Effector memory CD4-positive, alpha-beta T cell (primary cell): ENCODE results near the gene TMEM86B.

Experiments used
- DNase-seq, 3 donors: peaks; one replicate each; pipeline ENCODE4 v3.0.0-alpha.2; 2020
- H3K27ac ChIP-seq: 2 replicates; pipeline ENCODE4 v1.7.0; 2013; ENCODE audit warnings: mild to moderate bottlenecking, low read length, moderate library complexity; ENCODE audit not compliant: insufficient read depth, poor library complexity, severe bottlenecking
- H3K27me3 ChIP-seq: replicated peaks from 2 replicates; pipeline ENCODE4 v1.7.0; 2013; ENCODE audit warnings: mild to moderate bottlenecking, low read length; ENCODE audit not compliant: insufficient read depth, control insufficient read depth, poor library complexity, severe bottlenecking
- H3K36me3 ChIP-seq: 2 replicates; pipeline ENCODE4 v1.7.0; 2013; ENCODE audit warnings: mild to moderate bottlenecking, low read length, moderate library complexity; ENCODE audit not compliant: control insufficient read depth, insufficient read depth
- H3K4me1 ChIP-seq: 2 replicates; pipeline ENCODE4 v1.7.0; 2013; ENCODE audit warnings: low read length, mild to moderate bottlenecking; ENCODE audit not compliant: control insufficient read depth, insufficient read depth, poor library complexity, severe bottlenecking
- H3K4me3 ChIP-seq: 2 replicates; pipeline ENCODE4 v1.7.0; 2013; ENCODE audit warnings: low read length, low read depth, mild to moderate bottlenecking; ENCODE audit not compliant: insufficient read depth, poor library complexity, severe bottlenecking
- H3K9me3 ChIP-seq: 2 replicates; pipeline ENCODE4 v1.7.0; 2013; ENCODE audit warnings: mild to moderate bottlenecking, low read length, moderate library complexity; ENCODE audit not compliant: control insufficient read depth

TMEM86B gene

GRCh38 chr19:55257461-55258420 is 29.2 kb upstream of the TMEM86B start:
- peak overlapping the region; percentile 84 for H3K4me3 ChIP-seq
- no peak for DNase-seq
- H3K36me3 ChIP-seq, result no peaks in the 10 kb centered on the region
- peaks cover 47% of the 10 kb centered on the region for H3K4me1 ChIP-seq
- no peaks in the 10 kb centered on the region for H3K9me3 ChIP-seq
- H3K27ac ChIP-seq, result peak overlapping the region; percentile 94
- no peaks in the 10 kb centered on the region for H3K27me3 ChIP-seq

- peak overlapping the region; percentile 94 for H3K27ac ChIP-seq
- no peak for DNase-seq
- peaks cover 55% of the 10 kb centered on the region for H3K4me1 ChIP-seq
These were observed 28.2 kb upstream of the TMEM86B start for GRCh38 chr19:55256562-55257460.

GRCh38 chr19:55255618-55256423 is 27.3 kb upstream of the TMEM86B start:
- peak overlapping the region; percentile 88 for H3K27ac ChIP-seq
- H3K4me1 ChIP-seq, result peaks cover 65% of the 10 kb centered on the region
- DNase-seq, result peak in 1 of 3 donors; percentile 18
- no peaks in the 10 kb centered on the region for H3K27me3 ChIP-seq
- no peaks in the 10 kb centered on the region for H3K9me3 ChIP-seq
- H3K4me3 ChIP-seq, result peak overlapping the region; percentile 84
- H3K36me3 ChIP-seq, result no peaks in the 10 kb centered on the region

More at GRCh38 chr19:55256562-55257460, 28.2 kb upstream of the TMEM86B start:
- Histone ChIP-seq H3K9me3 (no peaks in the 10 kb centered on the region), H3K27me3 (no peaks in the 10 kb centered on the region), H3K4me3 (peak overlapping the region; percentile 84), H3K36me3 (no peaks in the 10 kb centered on the region)

GRCh38 chr19:55254625-55254977 is 26.0 kb upstream of the TMEM86B start:
- no peaks in the 10 kb centered on the region for H3K27me3 ChIP-seq
- H3K4me1 ChIP-seq, result peaks cover 73% of the 10 kb centered on the region
- H3K4me3 ChIP-seq, result peak overlapping the region; percentile 84
- no peak for DNase-seq
- H3K36me3 ChIP-seq, result no peaks in the 10 kb centered on the region
- H3K9me3 ChIP-seq, result no peaks in the 10 kb centered on the region
- H3K27ac ChIP-seq, result peak overlapping the region; percentile 88

- peak overlapping the region; percentile 88 for H3K27ac ChIP-seq
- H3K27me3 ChIP-seq, result no peaks in the 10 kb centered on the region
- H3K4me3 ChIP-seq, result peak overlapping the region; percentile 84
- H3K9me3 ChIP-seq, result no peaks in the 10 kb centered on the region
- H3K36me3 ChIP-seq, result no peaks in the 10 kb centered on the region
- H3K4me1 ChIP-seq, result peaks cover 71% of the 10 kb centered on the region
- DNase-seq, result peak; percentile 34 to 63 (median 45)
These were observed 25.5 kb upstream of the TMEM86B start for GRCh38 chr19:55253842-55254624.

GRCh38 chr19:55252760-55253663 is 24.4 kb upstream of the TMEM86B start:
- no peak for DNase-seq
- Histone ChIP-seq H3K4me3 (peak overlapping the region; percentile 84), H3K27me3 (no peaks in the 10 kb centered on the region), H3K4me1 (peaks cover 73% of the 10 kb centered on the region), H3K27ac (peak overlapping the region; percentile 88), H3K9me3 (no peaks in the 10 kb centered on the region), H3K36me3 (no peaks in the 10 kb centered on the region)

- H3K27ac ChIP-seq, result peak overlapping the region; percentile 59
- H3K4me3 ChIP-seq, result peak overlapping the region; percentile 14
- no peaks in the 10 kb centered on the region for H3K27me3 ChIP-seq
- H3K9me3 ChIP-seq, result no peaks in the 10 kb centered on the region
- peaks cover 70% of the 10 kb centered on the region for H3K4me1 ChIP-seq
- peak in 2 of 3 donors; percentile 51 to 56 for DNase-seq
- peaks cover 11% of the 10 kb centered on the region for H3K36me3 ChIP-seq
These were observed 22.9 kb upstream of the TMEM86B start for GRCh38 chr19:55251341-55252081.
